ENCODE data around the gene CDH23.

DNA sequence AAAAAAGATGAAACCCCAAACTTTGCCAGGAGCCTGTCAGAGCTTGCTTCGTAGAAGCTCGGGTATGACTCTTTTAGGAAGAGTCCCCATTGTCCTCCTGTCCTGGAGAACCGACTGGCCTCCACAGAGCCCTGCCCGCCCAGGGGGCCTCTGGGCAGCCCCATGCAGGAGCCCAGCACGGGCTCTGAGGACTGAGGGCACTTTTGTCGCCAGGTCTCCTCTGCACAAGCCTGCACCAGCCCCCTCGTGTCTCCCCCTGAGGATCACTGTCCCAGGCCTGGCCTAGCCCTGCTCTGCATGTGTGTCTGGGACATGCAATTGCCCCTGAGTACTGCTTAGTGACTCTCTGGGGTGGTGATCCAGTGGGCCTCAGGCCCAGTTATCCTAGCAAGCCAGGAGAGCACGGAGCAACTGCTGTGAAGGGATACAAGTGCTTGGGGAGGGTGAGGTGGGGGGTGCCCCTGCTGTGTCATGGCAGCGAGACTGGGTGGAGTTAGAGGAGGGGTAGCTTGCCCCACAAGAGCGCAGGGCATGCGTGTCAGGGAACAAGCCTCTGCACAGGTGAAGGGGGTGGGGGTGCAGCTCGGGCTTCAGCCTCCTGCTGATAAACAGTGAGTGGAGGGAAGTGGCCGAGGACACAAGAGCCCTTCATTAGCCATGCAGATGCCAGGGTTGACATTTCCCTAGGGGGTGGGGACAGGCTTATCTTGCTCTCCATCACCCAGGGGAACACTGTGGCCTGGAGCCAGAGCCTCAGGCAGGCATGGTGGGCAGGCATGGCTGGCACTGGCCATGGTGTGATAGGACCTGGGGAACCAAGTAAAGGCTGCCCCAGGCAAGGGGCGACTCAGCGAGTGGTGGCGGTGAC lies 179.4 kb downstream of the CDH23 start:
- TF ChIP-seq, protein P1, sequence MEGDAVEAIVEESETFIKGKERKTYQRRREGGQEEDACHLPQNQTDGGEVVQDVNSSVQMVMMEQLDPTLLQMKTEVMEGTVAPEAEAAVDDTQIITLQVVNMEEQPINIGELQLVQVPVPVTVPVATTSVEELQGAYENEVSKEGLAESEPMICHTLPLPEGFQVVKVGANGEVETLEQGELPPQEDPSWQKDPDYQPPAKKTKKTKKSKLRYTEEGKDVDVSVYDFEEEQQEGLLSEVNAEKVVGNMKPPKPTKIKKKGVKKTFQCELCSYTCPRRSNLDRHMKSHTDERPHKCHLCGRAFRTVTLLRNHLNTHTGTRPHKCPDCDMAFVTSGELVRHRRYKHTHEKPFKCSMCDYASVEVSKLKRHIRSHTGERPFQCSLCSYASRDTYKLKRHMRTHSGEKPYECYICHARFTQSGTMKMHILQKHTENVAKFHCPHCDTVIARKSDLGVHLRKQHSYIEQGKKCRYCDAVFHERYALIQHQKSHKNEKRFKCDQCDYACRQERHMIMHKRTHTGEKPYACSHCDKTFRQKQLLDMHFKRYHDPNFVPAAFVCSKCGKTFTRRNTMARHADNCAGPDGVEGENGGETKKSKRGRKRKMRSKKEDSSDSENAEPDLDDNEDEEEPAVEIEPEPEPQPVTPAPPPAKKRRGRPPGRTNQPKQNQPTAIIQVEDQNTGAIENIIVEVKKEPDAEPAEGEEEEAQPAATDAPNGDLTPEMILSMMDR (IDR thresholded peaks at IDR 0.05): no peak
- TF ChIP-seq POLR2A (IDR thresholded peaks at IDR 0.05; ENCODE audit: low read depth) (no peak), EP300 (IDR thresholded peaks at IDR 0.05) (no peak), POLR2AphosphoS5 (IDR thresholded peaks at IDR 0.05) (no peak)
